ENCODE measurements around the gene LEMD1.
"Not testable (repeated sequence)": the region's sequence is repeated elsewhere in the genome, so short reads cannot be mapped to it uniquely, and the experiment has no call there.

The LEMD1 gene

GRCh38 chr1:205430696-205431305 is 8.9 kb upstream of the LEMD1 start:
- in situ Hi-C loops (cut with MboI; ENCODE audit: low sequenced_read_pairs): no loop called here

- in situ Hi-C loops (cut with MboI; ENCODE audit: low sequenced_read_pairs): no loop called here
Measured at GRCh38 chr1:205429762-205430695, 8.2 kb upstream of the LEMD1 start.

GRCh38 chr1:205424901-205425600 is 3.2 kb upstream of the LEMD1 start:
- in situ Hi-C loops (cut with MboI; ENCODE audit: low sequenced_read_pairs): no loop called here

GRCh38 chr1:205423814-205424399 is 2.1 kb upstream of the LEMD1 start:
- in situ Hi-C loops (cut with MboI; ENCODE audit: low sequenced_read_pairs): no loop called here

GRCh38 chr1:205422993-205423642 is 1.3 kb upstream of the LEMD1 start:
- in situ Hi-C loops (cut with MboI; ENCODE audit: low sequenced_read_pairs): no loop called here

GRCh38 chr1:205420938-205421337 is 918 bp downstream of the LEMD1 start:
- in situ Hi-C loops (cut with MboI; ENCODE audit: low sequenced_read_pairs): no loop called here

GRCh38 chr1:205417870-205418635 is 3.8 kb downstream of the LEMD1 start:
- in situ Hi-C loops (cut with MboI; ENCODE audit: low sequenced_read_pairs): no loop called here

GRCh38 chr1:205416322-205416721 is 5.5 kb downstream of the LEMD1 start:
- in situ Hi-C loops (cut with MboI; ENCODE audit: low sequenced_read_pairs): no loop called here

GRCh38 chr1:205410581-205411298 is 11.1 kb downstream of the LEMD1 start:
- in situ Hi-C loops (cut with MboI; ENCODE audit: low sequenced_read_pairs): no loop called here

- in situ Hi-C loops (cut with MboI; ENCODE audit: low sequenced_read_pairs): no loop called here
Measured at GRCh38 chr1:205407970-205408369, 13.9 kb downstream of the LEMD1 start.

- in situ Hi-C loops (cut with MboI; ENCODE audit: low sequenced_read_pairs): not testable (repeated sequence)
Measured at GRCh38 chr1:205406252-205406651, 15.6 kb downstream of the LEMD1 start.

GRCh38 chr1:205404484-205404883 is 17.4 kb downstream of the LEMD1 start:
- in situ Hi-C loops (cut with MboI; ENCODE audit: low sequenced_read_pairs): not testable (repeated sequence)

GRCh38 chr1:205398586-205398985 is 23.3 kb downstream of the LEMD1 start:
- in situ Hi-C loops (cut with MboI; ENCODE audit: low sequenced_read_pairs): no loop called here

GRCh38 chr1:205396967-205397616 is 24.8 kb downstream of the LEMD1 start:
- in situ Hi-C loops (cut with MboI; ENCODE audit: low sequenced_read_pairs): no loop called here

- in situ Hi-C loops (cut with MboI; ENCODE audit: low sequenced_read_pairs): no loop called here
Measured at GRCh38 chr1:205395616-205396015, 26.2 kb downstream of the LEMD1 start.

GRCh38 chr1:205392650-205393049 is 29.2 kb downstream of the LEMD1 start:
- in situ Hi-C loops (cut with MboI; ENCODE audit: low sequenced_read_pairs): no loop called here

GRCh38 chr1:205391386-205391785 is 30.5 kb downstream of the LEMD1 start:
- in situ Hi-C loops (cut with MboI; ENCODE audit: low sequenced_read_pairs): no loop called here

GRCh38 chr1:205387845-205388244 is 34.0 kb downstream of the LEMD1 start:
- in situ Hi-C loops (cut with MboI; ENCODE audit: low sequenced_read_pairs): no loop called here

GRCh38 chr1:205382990-205383389 is 38.9 kb downstream of the LEMD1 start:
- in situ Hi-C loops (cut with MboI; ENCODE audit: low sequenced_read_pairs): not testable (repeated sequence)
